HepG2 (cell line): ENCODE data around the gene SPTBN4.

Experiments
- HMGXB3 ChIP-seq: sonication (generic); formaldehyde crosslinking; IDR thresholded peaks from 2 replicates; pipeline ENCODE4 v1.4.0; 2020; ENCODE audit warnings: missing genetic modification reagents, borderline replicate concordance
- MAFG ChIP-seq: sonication (generic); formaldehyde crosslinking; IDR thresholded peaks from 2 replicates; pipeline ENCODE4 v1.5.1; 2020; ENCODE audit warnings: mild to moderate bottlenecking, missing genetic modification reagents
- NCOA2 ChIP-seq: sonication (generic); formaldehyde crosslinking; IDR thresholded peaks from 2 replicates; pipeline ENCODE4 v1.8.0; 2022; ENCODE audit warnings: inconsistent platforms
- ZNF256 ChIP-seq: sonication (generic); formaldehyde crosslinking; conservative IDR thresholded peaks from 2 replicates; pipeline ENCODE4 v1.4.0; 2020; ENCODE audit warnings: missing genetic modification reagents
- ZNF792 ChIP-seq: IDR thresholded peaks from 2 replicates; pipeline ENCODE4 v1.6.1; 2016
- TF ChIP-seq, protein P1 (sequence below): IDR thresholded peaks from 2 replicates; pipeline ENCODE4 v1.6.1; 2016; ENCODE audit warnings: mild to moderate bottlenecking
- TF ChIP-seq, protein P2 (sequence below): sonication (generic); formaldehyde crosslinking; IDR thresholded peaks from 2 replicates; pipeline ENCODE4 v1.5.1; 2020; ENCODE audit warnings: mild to moderate bottlenecking, missing genetic modification reagents

DNA sequence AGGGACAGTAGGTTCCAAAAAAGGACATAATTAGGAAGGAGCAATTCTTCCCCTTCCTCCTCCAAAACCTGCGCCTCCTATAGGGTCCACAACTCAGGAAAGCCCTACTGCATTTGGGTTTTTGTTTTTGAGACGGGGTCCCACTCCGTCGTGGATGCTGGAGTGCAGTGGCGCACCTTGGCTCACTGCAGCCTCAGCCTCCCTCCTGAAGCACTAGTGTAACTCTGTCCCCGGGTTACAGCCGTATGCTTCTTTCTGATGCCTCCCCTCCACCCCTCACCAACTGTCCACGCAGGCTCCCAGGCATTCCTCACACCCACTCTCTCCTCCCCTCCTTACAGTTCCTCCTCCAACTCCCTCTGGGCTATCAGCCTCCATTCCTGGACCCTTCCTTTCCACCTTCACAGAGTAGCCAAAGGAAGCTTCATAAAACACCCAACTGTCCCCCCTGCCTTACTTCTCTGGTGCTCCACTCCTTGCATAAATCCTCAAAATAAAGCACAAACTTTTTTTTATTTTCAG, 20.5 kb upstream of the SPTBN4 start:
- TF ChIP-seq ZNF792 (CRISPR knock-in tag) (no peak), MAFG (CRISPR knock-in tag) (no peak), HMGXB3 (CRISPR knock-in tag) (no peak), NCOA2 (CRISPR knock-in tag) (no peak), ZNF256 (CRISPR knock-in tag) (no peak)
- TF ChIP-seq, protein P1, sequence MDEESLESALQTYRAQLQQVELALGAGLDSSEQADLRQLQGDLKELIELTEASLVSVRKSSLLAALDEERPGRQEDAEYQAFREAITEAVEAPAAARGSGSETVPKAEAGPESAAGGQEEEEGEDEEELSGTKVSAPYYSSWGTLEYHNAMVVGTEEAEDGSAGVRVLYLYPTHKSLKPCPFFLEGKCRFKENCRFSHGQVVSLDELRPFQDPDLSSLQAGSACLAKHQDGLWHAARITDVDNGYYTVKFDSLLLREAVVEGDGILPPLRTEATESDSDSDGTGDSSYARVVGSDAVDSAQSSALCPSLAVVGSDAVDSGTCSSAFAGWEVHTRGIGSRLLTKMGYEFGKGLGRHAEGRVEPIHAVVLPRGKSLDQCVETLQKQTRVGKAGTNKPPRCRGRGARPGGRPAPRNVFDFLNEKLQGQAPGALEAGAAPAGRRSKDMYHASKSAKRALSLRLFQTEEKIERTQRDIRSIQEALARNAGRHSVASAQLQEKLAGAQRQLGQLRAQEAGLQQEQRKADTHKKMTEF (CRISPR knock-in tag), result no peak
- TF ChIP-seq, protein P2, sequence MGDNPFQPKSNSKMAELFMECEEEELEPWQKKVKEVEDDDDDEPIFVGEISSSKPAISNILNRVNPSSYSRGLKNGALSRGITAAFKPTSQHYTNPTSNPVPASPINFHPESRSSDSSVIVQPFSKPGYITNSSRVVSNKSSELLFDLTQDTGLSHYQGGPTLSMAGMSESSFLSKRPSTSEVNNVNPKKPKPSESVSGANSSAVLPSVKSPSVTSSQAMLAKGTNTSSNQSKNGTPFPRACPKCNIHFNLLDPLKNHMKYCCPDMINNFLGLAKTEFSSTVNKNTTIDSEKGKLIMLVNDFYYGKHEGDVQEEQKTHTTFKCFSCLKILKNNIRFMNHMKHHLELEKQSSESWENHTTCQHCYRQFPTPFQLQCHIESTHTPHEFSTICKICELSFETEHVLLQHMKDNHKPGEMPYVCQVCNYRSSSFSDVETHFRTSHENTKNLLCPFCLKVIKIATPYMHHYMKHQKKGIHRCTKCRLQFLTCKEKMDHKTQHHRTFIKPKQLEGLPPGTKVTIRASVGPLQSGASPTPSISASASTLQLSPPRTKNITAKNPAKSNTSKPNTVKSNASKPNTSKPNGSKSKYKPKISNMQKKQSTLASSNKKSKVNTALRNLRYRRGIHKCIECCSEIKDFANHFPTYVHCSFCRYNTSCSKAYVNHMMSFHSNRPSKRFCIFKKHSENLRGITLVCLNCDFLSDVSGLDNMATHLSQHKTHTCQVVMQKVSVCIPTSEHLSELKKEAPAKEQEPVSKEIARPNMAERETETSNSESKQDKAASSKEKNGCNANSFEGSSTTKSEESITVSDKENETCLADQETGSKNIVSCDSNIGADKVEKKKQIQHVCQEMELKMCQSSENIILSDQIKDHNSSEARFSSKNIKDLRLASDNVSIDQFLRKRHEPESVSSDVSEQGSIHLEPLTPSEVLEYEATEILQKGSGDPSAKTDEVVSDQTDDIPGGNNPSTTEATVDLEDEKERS (CRISPR knock-in tag), result no peak
